HepG2 (cell line): Measurements from ENCODE around the gene PTPN12. TPM values are rescaled to one million over a fixed set of nuclear protein-coding genes. Genes with fewer than 3 reads are reported as not detected.

Experiments
- ATAC-seq: fragments of 200-7000 bp; cut with Tn5 transposase; 3 replicates; pipeline ENCODE4 v1.9.1; 2020; ENCODE audit warnings: mild to moderate bottlenecking, moderate library complexity
- BruUV-seq: library from RNA; stranded (reverse); fragments of 400-500 nt; replicated peaks from 2 replicates; lab custom pipeline; 2021; lab: Mats Ljungman, UMichigan
- CTCF ChIA-PET: fragments of 300-600 bp; formaldehyde crosslinking; extraction: SDS; loops from one replicate; lab custom pipeline; 2021; ENCODE audit warnings: low total read pairs, inconsistent platforms, low intra/inter-chr PET ratio; lab: Yijun Ruan, JAX
- POLR2A ChIA-PET: fragments of 350-600 bp; sonication (Branson Sonifier 250); formaldehyde crosslinking; loops from one replicate; lab custom pipeline; 2020; ENCODE audit warnings: antibody characterized with exemption, inconsistent platforms; lab: Yijun Ruan, JAX
- DNase-seq: peaks from one replicate; pipeline ENCODE4 v3.0.0-alpha.2; 2015; ENCODE audit warnings: low spot score
- FAIRE-seq: peaks from 3 replicates; lab custom pipeline; 2011; peaks lifted over from hg19 to GRCh38; lab: Jason Lieb, UNC
- H2AFZ ChIP-seq: one replicate; pipeline ENCODE4 v1.6.1; 2011; ENCODE audit warnings: low read length, inconsistent platforms
- H3K27ac ChIP-seq: fragments of 300-600 bp; 3 replicates; pipeline ENCODE4 v1.8.0; 2011; ENCODE audit warnings: mixed run types, mild to moderate bottlenecking, mixed read lengths, low read length, inconsistent platforms; ENCODE audit not compliant: insufficient read depth; ENCODE audit errors: extremely low read length
- H3K27me3 ChIP-seq, 2 experiments: fragments of 200-600 bp in 1 of 2; 2 replicates in 1 of 2; 3 replicates in 1 of 2; pipeline versions ENCODE4 v1.6.0 to v1.8.0; 2011; ENCODE audit warnings: low read length in 2 of 2, mild to moderate bottlenecking in 2 of 2, moderate library complexity in 2 of 2, inconsistent platforms in 1 of 2; ENCODE audit not compliant: insufficient read depth in 2 of 2, control insufficient read depth in 1 of 2
- H3K36me3 ChIP-seq, 2 experiments: fragments of 200-600 bp in 1 of 2; replicated peaks in 1 of 2; 2 replicates in 1 of 2; 3 replicates in 1 of 2; pipeline versions ENCODE4 v1.5.1 to v1.8.0; 2011; ENCODE audit warnings: low read length in 2 of 2, inconsistent platforms in 1 of 2; ENCODE audit not compliant: insufficient read depth in 2 of 2, control insufficient read depth in 1 of 2
- H3K4me1 ChIP-seq: 2 replicates; pipeline ENCODE4 v1.5.1; 2012; ENCODE audit warnings: low read length, inconsistent platforms; ENCODE audit not compliant: insufficient read depth
- H3K4me2 ChIP-seq: 2 replicates; pipeline ENCODE4 v1.6.0; 2011; ENCODE audit warnings: low read depth, low read length, inconsistent platforms
- H3K4me3 ChIP-seq, 3 experiments: fragments of 200-600 bp in 1 of 3; sonication (generic), shearing (Covaris generic) in 1 of 3; replicated peaks in 1 of 3; 2 replicates each; pipeline ENCODE4 v1.5.1; 2011 to 2016; ENCODE audit warnings: low read length in 3 of 3, inconsistent platforms in 2 of 3, low read depth in 2 of 3, mild to moderate bottlenecking in 2 of 3, control low read depth in 1 of 3, mixed read lengths in 1 of 3; ENCODE audit not compliant: insufficient read depth in 1 of 3
- H3K79me2 ChIP-seq: one replicate; pipeline ENCODE4 v1.6.1; 2011; ENCODE audit warnings: low read length, inconsistent platforms; ENCODE audit not compliant: insufficient read depth
- H3K9ac ChIP-seq: 2 replicates; pipeline ENCODE4 v1.6.0; 2011; ENCODE audit warnings: mild to moderate bottlenecking, low read depth, low read length, inconsistent platforms; ENCODE audit not compliant: insufficient read depth
- H3K9me3 ChIP-seq: 2 replicates; pipeline ENCODE4 v1.5.1; 2012; ENCODE audit warnings: mild to moderate bottlenecking, low read length
- H4K20me1 ChIP-seq: 2 replicates; pipeline ENCODE4 v1.6.0; 2011; ENCODE audit warnings: inconsistent platforms, mild to moderate bottlenecking, low read length, moderate library complexity; ENCODE audit not compliant: insufficient read depth
- GFI1 ChIP-seq: sonication (generic); formaldehyde crosslinking; IDR thresholded peaks from 2 replicates; pipeline ENCODE4 v1.5.0; 2020; ENCODE audit warnings: missing genetic modification reagents, mild to moderate bottlenecking, borderline replicate concordance
- HNF4A ChIP-seq: sonication (generic); formaldehyde crosslinking; IDR thresholded peaks from 2 replicates; pipeline ENCODE4 v1.4.0; 2020; ENCODE audit warnings: missing genetic modification reagents
- HNRNPK ChIP-seq: fragments of 200-400 bp; formaldehyde crosslinking; IDR thresholded peaks from 2 replicates; pipeline ENCODE4 v1.6.1; 2018; ENCODE audit warnings: low read length, low read depth, moderate library complexity, mild to moderate bottlenecking; ENCODE audit not compliant: poor library complexity, severe bottlenecking
- RARG ChIP-seq: sonication (generic); formaldehyde crosslinking; IDR thresholded peaks from 2 replicates; pipeline ENCODE4 v1.4.0; 2020; ENCODE audit warnings: low read depth, mild to moderate bottlenecking, missing genetic modification reagents
- RBAK ChIP-seq: sonication (generic); formaldehyde crosslinking; IDR thresholded peaks from 2 replicates; pipeline ENCODE4 v1.5.1; 2020; ENCODE audit warnings: mild to moderate bottlenecking, missing genetic modification reagents
- TEAD3 ChIP-seq: optimal IDR thresholded peaks from 2 replicates; pipeline ENCODE3; 2016; ENCODE audit warnings: borderline replicate concordance
- TMF1 ChIP-seq: sonication (generic); formaldehyde crosslinking; IDR thresholded peaks from 2 replicates; pipeline ENCODE4 v1.8.1; 2022; ENCODE audit warnings: low read depth, missing genetic modification reagents
- ZNF281 ChIP-seq: sonication (generic); formaldehyde crosslinking; IDR thresholded peaks from 2 replicates; pipeline ENCODE4 v1.4.0; 2020; ENCODE audit warnings: missing genetic modification reagents, borderline replicate concordance
- ZNF704 ChIP-seq: sonication (generic); formaldehyde crosslinking; IDR thresholded peaks from 2 replicates; pipeline ENCODE4 v1.8.1; 2023; ENCODE audit warnings: mild to moderate bottlenecking, inconsistent platforms, moderate library complexity, missing genetic modification reagents, borderline replicate concordance
- WGBS: methylation state at CpG from one replicate; pipeline ENCODE4 v1.1.6; 2017; ENCODE audit warnings: low lambda C conversion rate; 5-methylcytosine and 5-hydroxymethylcytosine counted together
- in situ Hi-C: cut with HindIII; loops from 2 replicates; pipeline ENCODE4 v1.10.0; 2017; ENCODE audit warnings: low pct_unique_long_range_greater_than_20kb; ENCODE audit not compliant: extremely low pct_ligation_motif_present
- intact Hi-C: fragments of 100-400 bp; cut with micrococcal nuclease; formaldehyde crosslinking; loops from one replicate; pipeline ENCODE4 v1.10.0; 2022; ENCODE audit not compliant: unreplicated experiment
- polyA plus RNA-seq, 8 experiments: library from polyadenylated mRNA; depleted of rRNA in 3 of 8; stranded (reverse) in 7 of 8; unstranded in 1 of 8; fragments of >200 nt; fragmentation: Illumina TruSeq in 4 of 8; extraction: Trizol in 4 of 8; gene quantifications; 2 replicates each; pipeline versions ENCODE4 v1.2.1 to v1.2.3, GENCODE V29; 2011 to 2016; ENCODE audit warnings: low read depth in 4 of 8, missing spikeins in 1 of 8, mixed read lengths in 1 of 8; ENCODE audit not compliant: insufficient read depth in 1 of 8
- total RNA-seq, 5 experiments: library from RNA; depleted of rRNA; stranded (reverse); fragments of >200 nt; fragmentation: Illumina TruSeq; extraction: Trizol; gene quantifications; 2 replicates each; pipeline ENCODE4 v1.2.3, GENCODE V29; 2016; ENCODE audit warnings: low read depth in 1 of 5

The PTPN12 gene
- total and polyA plus RNA-seq, 2 of the 13 experiments (the other 11 are each of a cell fraction or from before 2014, with no cell fraction given) = 22.9 to 56.8 TPM

GRCh38 chr7:77648742-77649338 is 111.7 kb downstream of the PTPN12 start:
- ATAC-seq = no peak
- no peaks in the 10 kb centered on the region for H3K27me3 ChIP-seq
- peak; percentile 90 for TF ChIP-seq HNRNPK
- no peak for TF ChIP-seq ZNF704 (CRISPR knock-in tag)
- no peak for TF ChIP-seq RARG (CRISPR knock-in tag)
- H3K36me3 ChIP-seq = peaks cover 0 to 4% of the 10 kb centered on the region in 2 experiments; a peak in 2 of 5 replicates
- no peak overlapping the region for H3K4me2 ChIP-seq
- no peaks in the 10 kb centered on the region for H4K20me1 ChIP-seq
- H2AFZ ChIP-seq = no peak overlapping the region
- no peak overlapping the region for H3K9ac ChIP-seq
- no peak overlapping the region for H3K27ac ChIP-seq
- no peaks in the 10 kb centered on the region for H3K9me3 ChIP-seq
- DNase-seq = no peak
- H3K4me1 ChIP-seq = peaks cover 15% of the 10 kb centered on the region
- POLR2A ChIA-PET = no interaction called here
- WGBS = 95% methylated on average over 6 of the region's 6 CpGs
- H3K4me3 ChIP-seq = no peak overlapping the region
- in situ Hi-C loops = no loop called here
- intact Hi-C loops = no loop called here
- no peaks in the 10 kb centered on the region for H3K79me2 ChIP-seq
- BruUV-seq = no TSS peak
- no peak for FAIRE-seq
- CTCF ChIA-PET = no interaction called here

- Histone ChIP-seq H3K9ac (no peak overlapping the region), H3K36me3 (peaks cover 0 to 10% of the 10 kb centered on the region in 2 experiments; a peak in 2 of 5 replicates), H3K79me2 (no peaks in the 10 kb centered on the region), H3K4me2 (no peak overlapping the region), H3K9me3 (no peaks in the 10 kb centered on the region), H3K4me1 (peaks cover 15% of the 10 kb centered on the region), H4K20me1 (no peaks in the 10 kb centered on the region), H3K4me3 (no peak overlapping the region), H3K27ac (no peak overlapping the region), H3K27me3 (no peaks in the 10 kb centered on the region), H2AFZ (no peak overlapping the region)
- BruUV-seq = no TSS peak
- TF ChIP-seq TEAD3 (CRISPR knock-in tag) (peak; percentile 60), ZNF281 (peak; percentile 78), GFI1 (CRISPR knock-in tag) (peak; percentile 86), RBAK (CRISPR knock-in tag) (no peak), TMF1 (CRISPR knock-in tag) (no peak), HNF4A (CRISPR knock-in tag) (0 out of 2 replicates have a peak, but pooled peaks have one; percentile 5)
- intact Hi-C loops (loop anchor here (10.0 kb wide), 1 partner anchor 245 kb away; no protein-coding TSS in a partner anchor), in situ Hi-C loops (no loop called here)
- ChIA-PET POLR2A (no interaction called here), CTCF (no interaction called here)
- ATAC-seq = peak; percentile 25; the same call in 2 of the 3 replicates
- DNase-seq = peak; percentile 65
- 62% methylated on average over 4 of the region's 4 CpGs for WGBS
- no peak for FAIRE-seq
Observed at GRCh38 chr7:77649716-77650349, 112.7 kb downstream of the PTPN12 start.
